KMS-11 (cell line): ENCODE data around the gene FBXO10.
"Not testable (repeated sequence)": the region's sequence is repeated elsewhere in the genome, so short reads cannot be mapped to it uniquely, and the experiment has no call there.

Experiments used
- H2AFZ ChIP-seq: fragments of 200-600 bp; sonication (generic); 2 replicates; pipeline ENCODE4 v1.6.1; 2016; ENCODE audit warnings: antibody characterized with exemption, mixed run types, low read depth
- H3K27ac ChIP-seq: fragments of 200-600 bp; sonication (generic); 2 replicates; pipeline ENCODE4 v1.6.1; 2016; ENCODE audit warnings: mild to moderate bottlenecking, mixed run types
- H3K27me3 ChIP-seq: fragments of 200-600 bp; sonication (generic); 2 replicates; pipeline ENCODE4 v1.6.1; 2017; ENCODE audit warnings: mild to moderate bottlenecking, low read depth, mixed run types, moderate library complexity; ENCODE audit not compliant: insufficient read depth
- H3K36me3 ChIP-seq: fragments of 200-600 bp; sonication (generic); 2 replicates; pipeline ENCODE4 v1.6.1; 2017; ENCODE audit warnings: mild to moderate bottlenecking, mixed run types; ENCODE audit not compliant: insufficient read depth
- H3K4me1 ChIP-seq: fragments of 200-600 bp; sonication (generic); 2 replicates; pipeline ENCODE4 v1.6.1; 2016; ENCODE audit warnings: mild to moderate bottlenecking, low read depth, mixed run types; ENCODE audit not compliant: poor library complexity, severe bottlenecking
- H3K4me2 ChIP-seq: fragments of 200-600 bp; sonication (generic); 2 replicates; pipeline ENCODE4 v1.7.0; 2016; ENCODE audit warnings: mild to moderate bottlenecking, mixed run types
- H3K4me3 ChIP-seq: fragments of 200-600 bp; sonication (generic); IDR thresholded peaks from 2 replicates; pipeline ENCODE4 v1.6.1; 2017; ENCODE audit warnings: low read depth, low read length, mixed read lengths; ENCODE audit not compliant: insufficient read depth
- H3K79me2 ChIP-seq: fragments of 200-600 bp; sonication (generic); 2 replicates; pipeline ENCODE4 v1.6.1; 2016; ENCODE audit warnings: low read depth, mixed run types; ENCODE audit not compliant: insufficient read depth
- H3K9ac ChIP-seq: fragments of 200-600 bp; sonication (generic); 2 replicates; pipeline ENCODE4 v1.6.1; 2016; ENCODE audit warnings: mild to moderate bottlenecking, mixed run types
- H4K20me1 ChIP-seq: fragments of 200-600 bp; sonication (generic); 2 replicates; pipeline ENCODE4 v1.6.1; 2016; ENCODE audit warnings: mild to moderate bottlenecking, mixed run types; ENCODE audit not compliant: insufficient read depth
- CTCF ChIP-seq: fragments of 200-600 bp; sonication (generic); conservative IDR thresholded peaks from 2 replicates; pipeline ENCODE4 v1.6.1; 2017; ENCODE audit warnings: low read depth, mild to moderate bottlenecking, antibody characterized with exemption, low read length, moderate library complexity, mixed read lengths

FBXO10 gene

DNA sequence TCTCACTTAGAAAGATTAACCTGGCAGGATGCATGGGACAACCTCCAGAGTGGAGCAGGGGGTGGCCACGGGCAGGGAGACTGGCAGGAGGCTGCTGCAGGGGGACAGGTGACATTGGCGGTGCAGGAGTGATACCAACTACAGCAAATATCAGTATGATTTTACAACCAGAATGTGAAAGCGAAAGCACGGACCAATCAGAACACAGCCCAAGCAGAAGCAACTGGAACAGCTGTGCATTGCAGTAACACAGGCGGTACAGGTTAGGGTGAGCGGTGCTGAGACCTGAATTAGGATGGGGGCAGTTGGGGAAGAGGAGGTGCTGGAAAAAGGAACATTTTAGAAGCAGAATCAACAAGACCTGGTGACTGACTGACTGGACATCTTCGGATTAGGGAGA, 61.2 kb downstream of the FBXO10 start:
- no peaks in the 10 kb centered on the region for H3K79me2 ChIP-seq
- TF ChIP-seq CTCF, result no peak
- no peaks in the 10 kb centered on the region for H3K4me1 ChIP-seq
- H3K4me3 ChIP-seq, result no peak overlapping the region
- H3K36me3 ChIP-seq, result no peaks in the 10 kb centered on the region
- H3K27me3 ChIP-seq, result no peaks in the 10 kb centered on the region
- no peak overlapping the region for H3K9ac ChIP-seq
- no peak overlapping the region for H2AFZ ChIP-seq
- H3K4me2 ChIP-seq, result no peak overlapping the region
- H4K20me1 ChIP-seq, result no peaks in the 10 kb centered on the region
- no peak overlapping the region for H3K27ac ChIP-seq

DNA sequence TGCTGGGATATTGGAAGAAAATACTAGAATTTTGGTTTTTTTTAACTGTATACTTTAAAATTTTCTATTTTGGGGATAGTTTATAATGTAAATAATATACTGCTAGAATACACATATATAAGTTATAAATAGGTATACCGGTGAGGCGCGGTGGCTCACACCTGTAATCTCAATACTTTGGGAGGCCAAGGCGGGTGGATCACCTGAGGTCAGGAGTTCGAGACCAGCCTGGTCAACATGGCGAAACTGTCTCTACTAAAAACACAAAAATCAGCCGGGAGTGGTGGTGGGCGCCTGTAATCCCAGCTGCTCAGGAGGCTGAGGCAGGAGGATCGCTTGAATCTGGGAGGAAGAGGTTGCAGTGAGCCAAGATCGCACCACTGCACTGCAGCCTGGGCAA, 61.8 kb downstream of the FBXO10 start:
- H3K27ac ChIP-seq, H3K4me2 ChIP-seq, H3K36me3 ChIP-seq: not testable (repeated sequence)

DNA sequence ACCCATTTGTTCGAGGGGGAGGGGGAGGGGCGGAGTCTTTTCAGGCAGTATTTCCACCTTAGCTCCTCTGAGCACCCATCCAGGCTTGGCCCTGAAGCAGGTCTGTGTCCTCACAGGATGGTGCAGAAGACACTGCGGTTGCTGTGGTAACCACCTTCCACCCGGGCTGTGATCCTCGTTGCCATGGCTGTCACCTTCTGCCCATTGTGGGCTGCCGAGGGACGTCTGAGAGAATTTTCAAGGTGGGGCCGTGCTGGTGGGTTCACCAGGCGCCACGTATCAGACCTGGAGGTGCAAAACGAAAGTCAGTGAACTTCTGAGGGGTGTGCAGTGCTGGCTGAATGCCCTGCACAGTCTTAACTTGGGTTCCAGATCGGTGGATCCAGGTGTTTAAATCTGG, 63.7 kb downstream of the FBXO10 start:
- no peak for TF ChIP-seq CTCF
- no peak overlapping the region for H2AFZ ChIP-seq
- no peaks in the 10 kb centered on the region for H3K79me2 ChIP-seq
- no peaks in the 10 kb centered on the region for H4K20me1 ChIP-seq
- H3K4me3 ChIP-seq, result no peak overlapping the region
- no peaks in the 10 kb centered on the region for H3K36me3 ChIP-seq
- H3K4me1 ChIP-seq, result no peaks in the 10 kb centered on the region
- H3K27me3 ChIP-seq, result no peaks in the 10 kb centered on the region
- no peak overlapping the region for H3K27ac ChIP-seq
- no peak overlapping the region for H3K4me2 ChIP-seq
- H3K9ac ChIP-seq, result no peak overlapping the region

More for the DNA sequence above, 61.8 kb downstream of the FBXO10 start:
- H3K79me2 ChIP-seq, H3K4me1 ChIP-seq, H3K27me3 ChIP-seq, H2AFZ ChIP-seq, H3K4me3 ChIP-seq, H3K9ac ChIP-seq, H4K20me1 ChIP-seq: not testable (repeated sequence)

DNA sequence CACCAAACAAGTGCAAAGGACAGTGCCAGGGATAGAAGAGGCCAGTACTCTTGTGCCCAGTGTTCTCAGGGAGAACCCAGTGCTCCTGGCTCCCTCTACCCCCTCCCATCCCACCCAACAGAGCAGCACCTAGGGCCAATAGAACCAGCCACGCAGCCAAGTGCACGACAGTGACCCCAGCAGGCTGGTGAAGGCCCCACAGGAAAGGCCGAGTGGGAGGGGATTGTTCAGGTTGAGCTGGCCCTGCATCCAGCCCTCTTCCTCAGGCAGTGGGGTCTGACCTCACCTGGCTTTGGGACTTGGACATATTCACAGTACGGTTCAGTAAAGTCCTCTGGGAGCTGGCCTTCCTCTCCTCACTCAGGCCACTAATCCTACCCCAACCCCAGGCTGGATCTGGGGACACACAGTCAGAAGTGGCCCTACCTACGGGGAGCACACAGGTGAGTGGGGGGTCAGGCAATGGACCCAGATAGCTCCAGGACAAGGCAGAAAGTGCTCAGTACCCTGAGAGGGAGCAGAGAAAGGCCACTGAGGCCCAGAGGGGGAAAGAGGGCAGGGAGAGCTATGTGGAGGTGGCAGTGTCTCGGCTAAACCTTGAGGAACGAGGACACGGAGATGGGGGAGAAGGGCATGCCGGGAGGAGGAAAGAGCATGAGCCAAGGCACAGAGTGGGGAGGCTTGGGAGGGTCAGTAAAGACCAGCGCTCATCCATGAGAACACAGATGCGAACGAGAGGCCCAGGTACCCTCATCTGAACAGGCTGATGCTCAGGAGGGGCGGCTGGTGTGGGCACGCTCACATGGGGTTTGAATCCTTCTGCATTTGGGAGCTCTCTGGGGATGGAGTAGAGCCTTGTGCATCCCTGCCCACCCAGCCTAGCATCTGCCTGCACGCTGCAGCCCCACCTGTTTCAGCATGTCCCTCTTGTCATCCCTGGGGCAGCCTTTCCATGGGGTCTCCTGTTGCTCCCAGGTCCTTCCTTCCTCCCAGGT, 64.9 kb downstream of the FBXO10 start:
- no peak overlapping the region for H3K4me3 ChIP-seq
- no peaks in the 10 kb centered on the region for H4K20me1 ChIP-seq
- H3K9ac ChIP-seq, result no peak overlapping the region
- TF ChIP-seq CTCF, result no peak
- H3K79me2 ChIP-seq, result no peaks in the 10 kb centered on the region
- H3K27me3 ChIP-seq, result no peaks in the 10 kb centered on the region
- no peak overlapping the region for H3K4me2 ChIP-seq
- no peak overlapping the region for H3K27ac ChIP-seq
- no peak overlapping the region for H2AFZ ChIP-seq
- no peaks in the 10 kb centered on the region for H3K36me3 ChIP-seq
- no peaks in the 10 kb centered on the region for H3K4me1 ChIP-seq

DNA sequence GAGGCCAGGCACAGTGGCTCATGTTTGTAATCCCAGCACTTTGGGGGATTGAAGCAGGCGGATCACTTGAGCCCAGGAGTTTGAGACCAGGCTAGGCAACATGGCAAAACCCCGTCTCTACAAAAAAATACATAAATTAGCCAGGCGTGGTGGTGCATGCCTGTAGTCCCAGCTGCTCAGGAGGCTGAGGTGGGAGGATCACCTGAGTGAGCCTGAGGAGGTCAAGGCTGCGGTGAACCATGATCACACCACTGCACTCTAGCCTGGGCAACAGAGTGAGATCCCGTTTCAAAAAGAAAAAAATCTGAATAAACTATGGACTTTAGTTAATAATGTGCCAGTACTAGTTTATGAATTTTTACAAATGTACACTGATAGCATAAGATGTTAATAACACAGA, 66.1 kb downstream of the FBXO10 start:
- not testable (repeated sequence) for H4K20me1 ChIP-seq, H3K9ac ChIP-seq, H3K27ac ChIP-seq, H3K79me2 ChIP-seq, H3K36me3 ChIP-seq, H2AFZ ChIP-seq, H3K4me2 ChIP-seq, H3K27me3 ChIP-seq, H3K4me1 ChIP-seq, H3K4me3 ChIP-seq
